Ovary (tissue), 3 donors: ENCODE data around the gene MYH9.

ENCODE experiments used
- POLR2A ChIP-seq: fragments of 450-650 bp; IDR thresholded peaks from one replicate; pipeline ENCODE4 v1.6.1; 2017; ENCODE audit warnings: antibody characterized with exemption, mild to moderate bottlenecking, moderate library complexity
- TF ChIP-seq, protein P1 (sequence below), 3 donors: fragments of 450-650 bp in 2 of 3; fragments of 200-600 bp in 1 of 3; IDR thresholded peaks; one replicate each; pipeline versions ENCODE4 v1.5.1 to v1.8.0; 2016 to 2022; ENCODE audit warnings: antibody characterized with exemption in 3 of 3, mild to moderate bottlenecking in 1 of 3
- donor health status: DM: no; HTN: no; CAD: no.

DNA sequence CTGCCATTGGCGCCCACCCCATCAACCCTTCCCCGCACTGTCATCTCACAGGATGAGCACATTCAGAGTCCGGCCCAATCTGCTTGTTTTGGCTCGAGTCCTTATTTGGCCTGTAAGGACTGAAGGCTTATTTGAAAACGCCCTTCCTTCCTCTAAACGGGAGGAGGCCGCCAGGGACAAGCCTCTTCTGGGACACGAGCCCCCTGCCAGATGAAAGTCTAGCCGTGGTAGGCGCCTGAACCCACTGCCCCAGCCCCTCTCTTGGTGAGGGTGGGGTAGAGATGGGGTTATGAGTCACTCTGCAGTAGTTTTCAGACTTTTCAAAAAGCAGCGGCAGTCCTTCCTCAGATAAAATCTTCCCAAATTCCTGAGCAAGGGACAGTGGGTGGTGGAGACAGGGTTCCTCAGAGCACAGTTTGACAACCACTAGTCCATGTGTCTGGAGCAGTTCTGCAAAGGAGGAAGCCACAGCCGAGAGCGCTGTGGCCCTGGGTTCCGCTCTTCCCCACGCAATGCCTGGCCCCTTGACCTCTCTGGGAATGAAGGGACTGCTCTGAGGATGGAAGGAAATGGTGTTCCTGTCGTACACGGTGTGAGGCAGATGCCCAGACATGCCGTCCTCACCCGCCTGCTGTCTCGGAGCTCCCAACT is 57.0 kb downstream of the MYH9 start:
- TF ChIP-seq, protein P1, sequence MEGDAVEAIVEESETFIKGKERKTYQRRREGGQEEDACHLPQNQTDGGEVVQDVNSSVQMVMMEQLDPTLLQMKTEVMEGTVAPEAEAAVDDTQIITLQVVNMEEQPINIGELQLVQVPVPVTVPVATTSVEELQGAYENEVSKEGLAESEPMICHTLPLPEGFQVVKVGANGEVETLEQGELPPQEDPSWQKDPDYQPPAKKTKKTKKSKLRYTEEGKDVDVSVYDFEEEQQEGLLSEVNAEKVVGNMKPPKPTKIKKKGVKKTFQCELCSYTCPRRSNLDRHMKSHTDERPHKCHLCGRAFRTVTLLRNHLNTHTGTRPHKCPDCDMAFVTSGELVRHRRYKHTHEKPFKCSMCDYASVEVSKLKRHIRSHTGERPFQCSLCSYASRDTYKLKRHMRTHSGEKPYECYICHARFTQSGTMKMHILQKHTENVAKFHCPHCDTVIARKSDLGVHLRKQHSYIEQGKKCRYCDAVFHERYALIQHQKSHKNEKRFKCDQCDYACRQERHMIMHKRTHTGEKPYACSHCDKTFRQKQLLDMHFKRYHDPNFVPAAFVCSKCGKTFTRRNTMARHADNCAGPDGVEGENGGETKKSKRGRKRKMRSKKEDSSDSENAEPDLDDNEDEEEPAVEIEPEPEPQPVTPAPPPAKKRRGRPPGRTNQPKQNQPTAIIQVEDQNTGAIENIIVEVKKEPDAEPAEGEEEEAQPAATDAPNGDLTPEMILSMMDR (IDR thresholded peaks at IDR 0.05): no peak
- no peak for TF ChIP-seq POLR2A
